Measurements from ENCODE around the gene VGLL4. TPM values are rescaled to one million over a fixed set of nuclear protein-coding genes. Genes with fewer than 3 reads are reported as not detected.

Gene VGLL4
- total and polyA plus RNA-seq, 2 of the 4 experiments (the other 2 are of a cell fraction), result 26.2 to 35.4 TPM

DNA sequence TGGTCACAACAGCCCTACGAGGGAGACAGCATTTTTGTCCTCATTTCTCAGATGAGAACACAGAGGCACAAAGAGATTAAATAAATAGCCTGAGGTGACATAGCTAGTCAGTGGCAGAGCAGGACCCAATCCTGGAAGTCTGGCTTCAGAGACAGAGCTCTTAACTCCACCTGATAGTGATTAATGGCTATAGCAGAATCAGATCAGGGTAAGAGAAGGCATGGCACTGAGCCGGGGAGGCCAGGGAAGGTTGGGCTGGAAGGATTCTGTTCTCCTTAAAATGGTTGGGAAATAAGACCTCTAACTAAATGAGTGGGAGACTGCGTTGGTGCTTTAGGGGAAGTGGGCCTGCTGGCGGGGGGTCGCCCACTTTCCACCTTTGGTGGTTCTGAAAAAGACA lies 104.5 kb downstream of the VGLL4 start:
- no peak overlapping the region for H3K27ac ChIP-seq (ENCODE audit: insufficient read depth, low read length)
- dilution Hi-C loops (cut with HindIII; ENCODE audit: low sequenced_read_pairs, unreplicated experiment), result no loop called here
- DNase-seq (no peak), ATAC-seq (ENCODE audit: low read depth) (no peak)
- H2AFZ ChIP-seq (replicated peaks; ENCODE audit: low read length, poor library complexity), result no peak overlapping the region
- no peak overlapping the region for H2BK15ac ChIP-seq (ENCODE audit: low read depth, low read length)
- H3K36me3 ChIP-seq (ENCODE audit: control insufficient read depth, insufficient read depth, low read length), result no peaks in the 10 kb centered on the region
- no peaks in the 10 kb centered on the region for H3K9me3 ChIP-seq (ENCODE audit: control insufficient read depth, insufficient read depth, low read length)
- no peak overlapping the region for H3K4me3 ChIP-seq (ENCODE audit: insufficient read depth, low read depth, low read length)
- H3K23ac ChIP-seq (ENCODE audit: low read depth, low read length), result no peak overlapping the region
- H3K14ac ChIP-seq (replicated peaks; ENCODE audit: low read depth, low read length), result no peak overlapping the region
- in situ Hi-C loops (cut with MboI; ENCODE audit: low sequenced_read_pairs), result no loop called here
- no peak overlapping the region for H2BK5ac ChIP-seq (ENCODE audit: low read depth, low read length, poor library complexity, severe bottlenecking)
- H3K4me2 ChIP-seq (ENCODE audit: low read depth, low read length), result no peak overlapping the region
- 100% methylated on average over 1 of the region's 5 CpGs; no CpG with 5 or more reads in 1 of the 2 experiments for WGBS, 2 experiments (ENCODE audit: extremely low coverage in 2 of 2, insufficient read length in 1 of 2)
- no peaks in the 10 kb centered on the region for H4K20me1 ChIP-seq (ENCODE audit: insufficient read depth, low read length)
- peaks cover 3 to 12% of the 10 kb centered on the region in 2 experiments; a peak in 3 of 4 replicates for H3K79me1 ChIP-seq (ENCODE audit: low read depth in 1 of 2, low read length in 2 of 2)
- H3K56ac ChIP-seq (ENCODE audit: extremely low read depth, insufficient read depth, low read length), result no peak overlapping the region
- intact Hi-C loops (cut with micrococcal nuclease), result no loop called here
- H3K27me3 ChIP-seq (ENCODE audit: control insufficient read depth, insufficient read depth, low read length), result no peaks in the 10 kb centered on the region
- peaks cover 3% of the 10 kb centered on the region; the same call in 1 of the 2 replicates for H3K9me1 ChIP-seq (ENCODE audit: insufficient read depth, low read length)
- no peak overlapping the region for H3K4ac ChIP-seq (ENCODE audit: low read depth, low read length)
- ChIA-PET CTCF (no interaction called here), POLR2A (ENCODE audit: unreplicated experiment) (no interaction called here)
- TF ChIP-seq BHLHE40 (IDR thresholded peaks at IDR 0.05; ENCODE audit: low read depth, low read length), result no peak
- H2AK5ac ChIP-seq (ENCODE audit: low read depth, low read length), result no peak overlapping the region
- H4K8ac ChIP-seq (ENCODE audit: low read depth in 2 of 2, low read length in 2 of 2), result no peak overlapping the region
- H3K9ac ChIP-seq (ENCODE audit: low read depth, low read length), result no peak overlapping the region
- H4K91ac ChIP-seq (ENCODE audit: insufficient read depth, low read depth, low read length), result no peak overlapping the region
- no peak overlapping the region for H3K18ac ChIP-seq (ENCODE audit: low read depth, low read length)
- H2BK20ac ChIP-seq (ENCODE audit: low read depth, low read length), result no peak overlapping the region
- BruUV-seq (replicated peaks), result no TSS peak
- H2BK120ac ChIP-seq (ENCODE audit: low read depth, low read length), result no peak overlapping the region
- H3K4me1 ChIP-seq (ENCODE audit: control insufficient read depth, insufficient read depth, low read length), result peaks cover 2% of the 10 kb centered on the region; the same call in 1 of the 2 replicates
- H2AK9ac ChIP-seq (replicated peaks; ENCODE audit: low read depth, low read length, poor library complexity), result no peak overlapping the region
- H4K5ac ChIP-seq (ENCODE audit: low read depth, low read length), result no peak overlapping the region

Measured in IMR-90 (cell line).